GM21526 (cell line): ENCODE results near the gene HSD17B3.
"Not testable (repeated sequence)": the region's sequence is repeated elsewhere in the genome, so short reads cannot be mapped to it uniquely, and the experiment has no call there.

Experiments
- ATAC-seq: cut with Tn5 transposase; IDR thresholded peaks from one replicate; pipeline ENCODE4 v1.9.1; 2021; ENCODE audit warnings: moderate library complexity; ENCODE audit not compliant: unreplicated experiment, low FRiP score

HSD17B3 gene

DNA sequence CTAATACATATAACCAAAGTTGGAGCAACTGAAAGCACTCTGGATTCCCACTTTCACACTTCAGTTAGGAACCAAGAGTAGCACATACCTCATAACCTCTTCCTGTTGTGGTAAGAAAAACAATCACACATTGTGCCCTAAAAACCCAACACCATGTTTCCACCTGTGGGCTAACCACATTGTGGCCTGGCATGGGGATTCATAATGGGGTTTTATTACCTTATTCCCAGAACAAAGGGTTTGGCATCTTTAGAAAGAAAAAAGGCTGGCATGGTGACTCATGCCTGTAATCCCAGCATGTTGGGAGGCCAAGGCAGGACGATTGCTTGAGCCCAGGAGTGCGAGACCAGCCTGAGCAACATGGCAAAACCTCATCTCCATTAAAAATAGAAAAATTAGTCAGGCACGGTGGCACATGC, 60.6 kb downstream of the HSD17B3 start:
- no peak for ATAC-seq

DNA sequence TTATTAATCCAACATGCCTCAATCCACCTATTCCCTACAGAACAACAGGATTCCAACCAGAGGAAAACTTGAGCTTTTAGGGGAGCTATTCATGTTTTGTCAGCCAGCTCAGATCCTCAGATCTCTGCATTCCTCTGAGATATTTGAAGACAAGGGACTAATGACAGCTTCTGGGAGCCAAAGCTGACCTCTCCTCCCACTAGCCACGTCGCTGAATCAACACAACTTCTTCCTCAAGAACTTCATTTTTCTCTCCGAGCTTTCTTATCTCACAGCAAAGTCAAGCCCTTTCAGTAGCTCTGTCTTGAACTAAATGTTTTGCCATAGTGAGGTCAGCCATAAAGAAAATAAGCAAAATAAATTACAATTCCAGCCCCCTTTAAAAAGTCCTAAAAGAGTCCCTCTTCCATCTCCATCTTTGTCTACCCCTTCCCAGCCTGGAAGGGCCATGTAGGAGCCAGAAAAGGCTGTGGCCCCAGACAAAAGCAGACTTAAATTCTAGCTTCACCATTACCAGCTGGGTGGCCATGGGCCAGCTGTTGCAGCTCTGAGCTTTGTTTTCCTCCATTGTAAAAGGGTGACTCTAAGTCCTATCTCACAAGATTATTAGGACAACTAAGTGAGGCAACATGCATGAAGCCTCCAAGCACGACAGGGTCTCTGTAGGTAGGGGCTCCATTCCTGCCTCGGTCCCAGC, 65.0 kb downstream of the HSD17B3 start:
- ATAC-seq: no peak

DNA sequence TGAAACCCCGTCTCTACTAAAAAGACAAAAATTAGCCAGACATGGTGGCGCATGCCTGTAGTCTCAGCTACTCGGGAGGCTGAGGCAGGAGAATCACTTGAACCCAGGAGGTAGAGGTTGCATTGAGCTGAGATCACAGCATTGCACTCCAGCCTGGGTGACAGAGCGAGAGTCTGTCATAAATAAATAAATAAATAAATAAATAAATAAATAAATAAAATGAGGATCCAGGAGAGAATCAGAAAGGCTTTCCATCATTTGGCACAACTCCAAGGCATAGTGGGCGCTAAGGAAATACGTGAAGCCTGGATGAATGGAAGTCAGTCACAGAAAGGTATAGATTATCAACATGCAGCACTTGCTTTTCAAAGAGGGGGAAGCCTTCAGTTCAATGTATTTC, 65.6 kb downstream of the HSD17B3 start:
- ATAC-seq: not testable (repeated sequence)

DNA sequence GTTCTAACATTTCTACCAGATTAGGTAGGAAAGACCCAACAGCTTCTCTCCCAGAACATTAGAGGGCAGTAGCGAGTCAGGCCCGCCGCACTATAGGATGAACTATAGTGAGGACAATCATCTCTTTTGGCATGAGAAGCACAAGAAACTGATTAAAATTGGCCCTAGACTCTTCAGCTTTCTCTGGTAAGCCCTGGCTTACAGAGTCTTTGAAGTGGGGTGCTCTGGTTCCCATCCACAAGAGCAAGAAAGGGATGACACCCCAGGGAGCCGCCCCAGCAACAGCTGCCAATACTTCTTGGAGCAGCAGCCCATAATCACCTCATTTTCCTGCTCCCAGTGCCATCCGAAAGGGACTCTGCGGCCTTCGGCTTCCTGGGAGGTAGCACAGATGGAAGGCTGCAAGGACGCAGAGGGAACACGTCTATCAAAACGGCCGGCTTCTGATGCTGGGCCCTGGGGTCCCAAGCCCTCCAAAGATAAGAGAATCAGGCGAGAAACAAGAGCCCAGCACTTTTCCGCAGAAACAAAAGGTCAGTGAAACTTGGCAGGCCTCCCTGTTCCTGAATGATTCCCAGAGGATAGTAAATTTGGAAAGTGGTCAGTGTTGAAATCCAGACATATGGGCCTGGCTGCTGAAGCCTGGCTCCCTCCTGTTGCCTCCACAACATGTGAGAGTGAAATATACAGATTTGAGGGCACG, 69.3 kb downstream of the HSD17B3 start:
- no peak for ATAC-seq

DNA sequence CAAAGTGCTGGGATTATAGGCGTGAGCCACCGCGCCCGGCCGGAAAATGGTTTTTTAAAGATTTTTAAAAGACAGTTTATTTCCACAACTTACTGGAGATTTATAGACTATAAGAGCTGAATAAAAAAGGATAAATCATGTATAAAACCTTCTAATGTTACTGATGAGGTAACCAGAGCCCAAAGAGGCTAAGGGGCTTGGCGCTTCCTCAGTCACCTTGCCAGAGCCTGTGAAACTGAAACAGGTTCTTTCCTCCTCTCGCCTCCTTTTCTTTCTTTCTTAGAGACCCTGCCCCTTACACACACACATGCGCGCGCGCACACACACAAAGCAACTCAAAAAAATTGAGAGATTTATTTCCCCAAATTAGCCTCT, 69.8 kb downstream of the HSD17B3 start:
- no peak for ATAC-seq

DNA sequence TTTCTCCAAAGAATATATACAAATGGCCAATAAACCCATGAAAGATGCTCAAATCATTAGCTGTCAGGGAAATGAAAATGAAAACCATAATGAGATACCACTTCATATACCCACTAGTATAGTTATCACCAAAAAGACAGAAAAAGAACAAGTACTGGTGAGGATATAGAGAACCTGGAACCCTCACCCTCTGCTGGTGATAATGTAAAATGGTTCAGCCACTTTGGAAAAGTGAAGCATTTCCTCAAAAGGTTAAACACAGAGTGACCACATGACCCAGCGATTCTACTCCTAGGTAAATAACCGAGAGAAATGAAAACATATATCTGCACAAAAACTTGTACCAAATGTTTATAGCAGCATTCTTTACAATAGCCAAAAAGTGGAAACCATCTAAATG, 72.0 kb downstream of the HSD17B3 start:
- no peak for ATAC-seq

DNA sequence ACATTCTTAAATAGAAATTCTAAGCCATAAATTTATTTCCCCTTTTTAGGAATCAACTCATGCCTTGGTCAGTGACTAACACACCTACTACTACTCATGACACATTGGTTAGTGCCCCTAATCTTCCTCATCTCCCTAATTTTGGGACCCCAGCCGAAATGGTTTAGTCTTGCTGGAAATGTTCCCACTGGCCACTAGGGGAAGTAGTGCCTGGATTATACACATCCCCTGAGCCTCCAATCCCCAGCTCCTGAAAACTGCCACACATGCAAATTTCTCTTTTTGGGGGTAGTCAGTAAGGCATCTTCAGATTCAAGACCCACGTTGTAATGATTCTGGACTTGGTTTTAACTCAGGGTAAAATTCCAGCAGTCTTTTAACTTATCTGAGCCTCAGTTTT, 79.8 kb downstream of the HSD17B3 start:
- no peak for ATAC-seq

DNA sequence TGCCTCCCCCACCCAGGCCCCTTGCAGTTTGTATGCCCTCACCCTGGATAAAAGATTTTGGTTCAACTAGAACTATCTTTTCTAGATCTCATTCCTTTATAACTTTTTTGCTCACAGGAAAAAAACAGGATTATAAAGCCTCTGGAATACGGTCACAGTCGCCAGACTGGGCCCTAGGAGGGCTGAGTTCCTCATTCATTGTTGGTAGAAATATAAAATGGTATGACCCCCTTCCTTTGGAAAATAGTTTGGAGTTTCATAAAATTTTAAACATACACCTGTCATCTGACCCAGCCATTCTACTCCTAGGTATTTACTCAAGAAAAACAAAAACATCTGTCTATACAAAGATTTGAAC, 82.1 kb downstream of the HSD17B3 start:
- no peak for ATAC-seq

DNA sequence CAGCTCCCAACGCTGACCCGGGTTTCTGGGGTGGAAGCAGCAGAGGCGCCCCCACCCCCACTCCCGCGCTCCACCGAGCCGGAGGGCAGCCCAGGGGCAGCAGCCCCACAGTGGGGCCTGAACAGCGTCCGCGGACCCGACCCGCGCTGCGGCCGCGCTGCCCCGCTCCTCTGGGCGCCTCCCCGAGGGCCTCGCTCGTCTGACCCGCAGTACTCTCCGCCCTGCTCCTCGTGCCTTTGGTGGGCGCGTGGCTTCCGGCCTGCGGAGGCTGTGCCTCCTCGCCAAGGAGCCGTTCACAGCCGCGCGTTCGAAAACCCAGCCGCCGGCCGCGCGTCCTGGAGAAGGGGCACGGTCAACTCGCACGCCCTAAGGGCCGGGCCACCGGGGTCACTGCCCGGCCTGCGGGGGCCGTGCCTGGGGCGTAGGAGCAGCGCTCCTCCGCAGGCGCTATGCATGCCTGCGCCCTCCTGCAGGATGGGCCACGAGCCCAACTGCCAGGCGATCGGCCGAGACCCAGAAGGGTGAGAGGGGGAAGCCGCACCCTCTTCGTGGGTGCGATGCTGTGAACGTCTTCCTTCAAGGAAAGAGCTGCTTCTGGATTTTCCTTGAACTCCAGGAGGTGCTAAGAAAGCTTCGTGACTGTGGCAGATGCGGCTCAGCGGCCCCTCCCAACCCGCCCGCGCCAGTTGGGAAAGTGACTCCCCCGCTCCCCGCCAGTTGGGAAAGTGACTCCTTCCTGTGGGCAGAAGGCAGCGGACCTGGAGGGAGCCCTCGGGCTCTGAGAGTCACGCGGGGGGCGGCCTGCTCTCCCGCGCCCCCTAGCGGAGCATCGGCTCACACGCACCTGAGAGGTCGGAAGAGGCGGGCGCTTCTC, 82.7 kb downstream of the HSD17B3 start:
- ATAC-seq: no peak

DNA sequence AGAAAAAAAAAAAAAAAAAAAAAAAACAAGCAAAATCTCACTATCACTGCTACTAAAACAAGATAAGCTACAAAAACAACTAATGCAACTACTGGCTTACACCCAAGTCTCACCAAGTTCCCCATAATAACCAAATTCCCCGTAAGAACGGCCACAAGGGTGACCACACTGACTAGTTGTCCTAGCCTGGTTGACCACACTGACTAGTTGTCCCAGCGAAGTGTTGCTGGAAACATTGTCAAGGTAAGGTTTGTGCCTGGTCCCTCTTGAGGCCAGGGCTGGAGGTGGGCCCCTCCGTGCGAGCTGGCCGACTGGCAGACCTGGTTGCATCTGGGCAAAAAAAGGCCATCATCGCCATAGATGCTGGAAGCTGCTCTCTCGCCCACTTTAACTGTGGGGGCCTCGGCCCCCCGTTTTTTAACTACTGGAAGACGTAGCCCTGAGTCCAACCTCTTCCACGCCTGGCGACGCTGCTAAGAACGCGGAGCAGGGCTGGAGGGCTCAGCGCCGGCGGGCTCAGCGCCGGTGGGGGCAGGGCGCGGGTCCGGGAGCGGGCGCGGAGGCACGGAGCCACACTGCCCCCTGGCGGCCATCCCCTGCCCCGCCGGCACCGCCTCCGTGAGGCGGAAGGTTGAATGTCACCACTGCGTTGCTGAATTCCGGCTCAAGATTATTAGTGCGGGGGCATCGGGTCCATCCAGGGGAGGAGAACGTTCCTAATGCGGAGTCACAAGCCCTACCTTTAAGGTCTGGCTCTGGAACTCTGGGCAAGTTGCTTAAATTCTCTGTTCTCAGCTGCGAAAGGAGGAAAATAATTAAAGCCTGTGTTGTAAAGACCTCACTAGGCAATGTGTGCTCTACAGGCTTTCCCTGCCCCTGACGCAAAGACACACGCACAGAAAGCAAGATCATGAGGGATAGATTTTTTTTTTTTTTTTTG, 84.0 kb downstream of the HSD17B3 start:
- peak; percentile 72 for ATAC-seq

DNA sequence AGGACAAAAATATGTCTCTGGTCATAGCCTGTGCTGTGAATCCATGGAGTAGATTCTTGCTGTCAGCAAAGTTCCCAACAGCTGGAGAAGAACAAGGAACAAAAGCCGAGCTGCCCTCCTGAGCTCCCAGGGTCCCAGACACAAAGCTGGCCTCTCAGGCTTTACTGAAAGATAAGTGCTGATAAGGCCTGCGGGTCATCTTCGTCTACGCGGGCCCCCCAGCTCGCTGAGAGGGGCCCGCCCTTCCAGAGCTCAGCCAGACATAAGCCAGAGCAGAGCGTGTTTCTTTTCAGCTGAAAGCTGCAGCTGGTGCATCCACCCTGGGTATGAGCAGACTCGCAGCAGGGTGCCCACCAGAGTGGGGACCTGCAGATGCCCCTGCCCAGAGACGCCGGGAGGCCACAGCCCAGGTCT, 84.7 kb downstream of the HSD17B3 start:
- no peak for ATAC-seq

DNA sequence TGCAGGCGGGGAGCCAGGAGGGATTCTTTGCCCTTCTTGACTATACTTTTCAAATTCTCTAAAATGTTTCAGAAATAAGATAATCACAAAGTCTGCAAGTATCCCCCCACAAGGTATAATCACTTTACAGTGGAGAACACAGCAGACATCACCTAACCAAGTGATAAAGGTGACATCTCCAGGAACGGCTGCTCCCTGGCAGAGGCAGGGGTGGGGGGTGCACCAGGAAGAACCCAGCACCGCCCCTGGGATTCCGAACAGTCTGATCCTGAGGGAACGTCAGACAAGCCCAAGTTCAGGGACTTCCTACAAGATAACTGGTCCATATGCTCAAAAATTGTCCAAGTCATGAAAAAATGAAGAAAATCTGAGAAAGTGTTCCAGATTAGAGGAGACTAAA, 85.4 kb downstream of the HSD17B3 start:
- ATAC-seq: no peak

DNA sequence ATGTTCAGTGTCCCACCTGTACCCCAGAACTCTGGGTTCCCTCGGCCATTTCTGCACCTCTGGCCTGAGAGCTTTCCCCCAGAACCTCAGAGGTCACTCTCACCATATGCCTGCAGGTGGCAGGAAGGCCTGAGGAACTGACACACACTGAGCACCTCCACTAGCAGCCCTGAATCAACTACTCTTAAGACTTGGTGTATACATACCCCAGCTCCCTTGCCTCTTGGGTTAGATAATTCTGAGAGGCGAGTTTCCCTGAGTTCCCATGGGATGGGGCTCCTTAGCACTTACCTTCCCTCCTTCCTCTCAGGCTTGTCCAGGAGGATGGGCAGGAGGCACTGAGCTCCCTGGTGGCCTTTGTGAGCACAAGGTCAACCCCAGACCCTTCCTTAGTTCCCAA, 86.1 kb downstream of the HSD17B3 start:
- no peak for ATAC-seq

DNA sequence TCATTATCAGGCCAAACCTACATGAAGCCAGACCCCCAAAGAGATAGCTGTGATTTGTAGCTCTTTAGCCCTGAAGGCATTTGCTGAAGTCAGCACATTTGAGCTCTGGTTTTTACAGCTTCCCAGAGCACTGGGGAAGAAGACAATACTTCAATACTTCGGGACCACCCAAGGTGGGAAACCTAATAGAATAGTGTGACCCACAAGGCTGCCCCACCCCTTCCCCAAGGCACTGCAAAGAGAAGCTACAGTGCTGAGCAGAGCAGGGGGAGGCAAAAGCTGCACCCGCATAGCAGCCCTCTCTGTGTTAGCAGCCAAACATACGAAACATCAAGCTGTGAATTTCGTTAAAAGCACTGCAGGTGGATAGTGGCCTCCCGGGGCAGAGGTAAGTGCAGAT, 87.3 kb downstream of the HSD17B3 start:
- ATAC-seq: no peak

DNA sequence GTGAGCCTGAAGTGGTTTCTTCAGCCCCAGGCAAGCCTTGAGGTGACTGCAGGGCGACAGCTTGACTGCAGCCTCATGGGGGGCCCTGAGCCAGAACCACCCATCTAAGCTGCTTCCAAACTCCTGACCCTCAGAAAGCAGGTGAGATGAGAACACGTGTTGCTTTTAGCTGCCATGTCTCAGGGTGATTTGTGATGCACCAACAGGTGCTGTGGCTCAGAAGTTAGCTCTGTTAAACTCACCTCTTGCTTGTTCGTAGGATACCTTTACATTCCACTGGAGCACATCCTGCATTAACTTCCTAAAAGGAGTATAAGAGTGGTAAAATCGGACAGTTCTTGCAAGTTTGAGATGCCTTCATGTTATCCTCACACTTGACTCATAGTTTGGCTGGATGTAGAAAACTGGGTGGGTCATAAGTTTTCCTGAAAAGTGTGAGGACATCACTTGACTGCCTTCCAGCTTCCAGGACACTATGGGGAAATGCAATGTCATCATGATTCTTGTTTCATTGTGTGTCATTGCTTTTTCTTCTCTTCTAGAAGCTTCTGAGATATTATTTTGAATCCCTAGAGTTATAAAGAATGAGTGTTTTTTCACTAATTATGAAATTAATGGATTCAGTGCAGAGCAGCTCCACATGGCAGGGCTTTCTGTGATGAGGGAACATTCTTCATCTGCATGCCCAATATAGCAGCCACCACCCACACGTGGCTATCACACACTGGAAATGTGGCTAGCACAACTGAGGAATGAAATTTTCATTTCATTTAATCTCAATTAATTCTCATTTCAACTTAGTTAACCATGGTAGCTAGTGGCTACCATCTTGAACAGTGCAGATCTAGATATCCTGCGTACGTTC, 92.3 kb downstream of the HSD17B3 start:
- ATAC-seq: no peak

DNA sequence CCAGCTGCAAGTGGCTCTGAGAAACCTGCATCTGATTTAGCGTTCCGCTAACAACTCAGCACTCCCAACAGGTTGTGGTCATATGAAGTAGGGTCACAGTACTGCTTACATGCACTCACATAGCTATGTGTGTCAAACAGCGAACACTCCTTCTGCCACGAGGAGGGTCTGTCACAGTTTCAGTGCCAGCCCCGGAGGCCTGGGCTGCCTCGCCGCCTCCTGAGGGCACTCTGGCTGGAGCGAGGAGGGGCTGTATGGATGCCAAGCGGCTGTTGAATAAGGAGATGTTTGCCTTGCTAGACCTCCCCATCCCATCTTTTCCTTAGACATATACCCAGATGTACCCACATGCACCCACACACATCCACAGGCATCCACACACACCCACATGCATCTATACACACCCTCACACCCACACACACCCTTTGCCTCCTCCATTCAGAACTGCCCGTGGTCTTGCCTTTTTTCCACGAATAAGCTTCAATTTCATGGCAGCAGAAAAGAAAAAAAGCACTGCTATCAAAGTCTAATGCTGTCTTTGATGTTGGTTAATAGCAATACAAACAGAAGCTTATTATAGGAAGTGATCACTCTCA, 95.7 kb downstream of the HSD17B3 start:
- no peak for ATAC-seq

DNA sequence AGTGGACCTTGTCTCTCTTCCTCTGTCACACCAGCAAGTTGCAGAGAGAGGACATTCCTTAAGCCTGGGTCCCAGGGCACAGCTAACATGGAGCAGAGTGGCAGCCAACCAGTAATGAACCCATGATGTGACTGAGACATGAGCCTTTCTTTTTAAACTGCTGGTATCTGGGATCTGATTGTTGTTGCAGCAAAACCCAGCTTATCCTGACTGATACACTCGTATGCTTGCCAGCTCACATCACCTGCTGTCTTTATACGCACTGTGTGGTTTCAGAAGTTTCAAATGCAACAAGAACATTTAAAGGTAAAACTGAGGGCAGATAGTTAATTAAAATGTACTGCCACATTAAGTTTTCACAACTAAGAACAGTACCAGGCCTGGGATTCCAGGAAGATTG, 97.1 kb downstream of the HSD17B3 start:
- ATAC-seq: no peak

DNA sequence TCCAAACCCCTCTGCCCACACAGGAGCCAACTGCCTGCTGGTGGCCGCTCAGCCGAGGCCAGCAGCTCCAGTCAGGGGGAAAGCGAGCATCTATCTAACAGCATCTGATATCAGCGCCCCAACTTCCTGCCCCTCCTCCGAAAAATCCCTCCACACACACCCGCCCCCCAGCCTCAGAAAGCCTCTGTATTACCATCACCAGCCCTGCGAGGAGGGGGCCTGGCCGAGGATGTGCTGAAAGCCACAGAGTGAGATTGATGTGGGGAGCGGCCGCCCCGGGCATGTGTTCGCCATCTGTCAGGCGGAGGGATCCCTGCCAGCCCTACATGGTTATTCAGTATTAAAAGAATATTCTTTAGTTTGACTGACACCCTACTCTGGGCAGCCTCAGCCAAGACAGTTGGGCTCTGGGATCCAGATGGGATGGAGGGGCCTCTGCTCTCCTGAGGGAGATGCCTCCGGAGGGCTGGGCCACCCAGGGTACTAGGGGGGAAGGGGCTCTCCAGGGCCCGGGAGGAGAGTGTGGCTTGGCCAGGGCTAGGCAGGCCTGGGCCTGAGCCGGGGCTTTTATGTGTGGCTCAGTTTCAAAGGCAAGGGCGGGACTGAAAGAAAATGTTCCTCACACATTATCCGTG, 98.0 kb downstream of the HSD17B3 start:
- no peak for ATAC-seq
